KG1 (cell line): ENCODE data around the gene CYGB.
"Not testable (repeated sequence)": the region's sequence is repeated elsewhere in the genome, so short reads cannot be mapped to it uniquely, and the experiment has no call there.

Experiments used
- DNase-seq: peaks from one replicate; lab custom pipeline; 2025; lab: John Stamatoyannopoulos, UW

Gene CYGB

DNA sequence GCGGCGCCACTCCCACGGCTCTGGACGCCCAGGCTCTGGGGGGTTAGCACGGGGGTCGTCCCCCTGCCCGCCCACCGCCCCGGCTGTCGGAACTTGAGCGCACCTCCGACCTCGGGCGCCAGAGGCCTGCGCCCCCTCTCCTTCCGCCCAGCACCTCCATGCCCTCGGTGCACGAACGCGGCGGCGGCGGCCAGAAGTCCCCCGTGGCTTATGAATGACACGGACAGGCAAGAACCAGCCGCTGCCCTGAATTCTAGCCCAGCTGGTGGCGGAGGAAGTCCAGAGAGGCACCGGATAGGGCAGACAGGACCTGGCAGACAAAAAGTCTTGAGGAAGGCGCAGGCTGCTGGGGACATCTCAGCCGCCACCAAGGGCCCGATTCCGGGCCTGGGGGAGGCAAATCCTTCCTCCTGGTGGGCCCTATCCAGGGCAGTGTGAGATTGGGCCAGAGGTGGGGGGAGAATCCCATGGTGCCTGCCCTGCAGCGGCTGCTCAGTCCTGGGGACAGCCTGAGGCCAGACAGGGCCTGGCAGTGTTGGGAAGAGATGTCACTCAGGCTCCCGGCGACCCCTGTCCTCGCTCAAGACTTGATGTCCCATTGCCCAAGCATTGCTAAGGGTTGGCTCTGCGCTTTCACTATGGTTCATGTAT, 897 bp upstream of the CYGB start:
- DNase-seq: no peak

DNA sequence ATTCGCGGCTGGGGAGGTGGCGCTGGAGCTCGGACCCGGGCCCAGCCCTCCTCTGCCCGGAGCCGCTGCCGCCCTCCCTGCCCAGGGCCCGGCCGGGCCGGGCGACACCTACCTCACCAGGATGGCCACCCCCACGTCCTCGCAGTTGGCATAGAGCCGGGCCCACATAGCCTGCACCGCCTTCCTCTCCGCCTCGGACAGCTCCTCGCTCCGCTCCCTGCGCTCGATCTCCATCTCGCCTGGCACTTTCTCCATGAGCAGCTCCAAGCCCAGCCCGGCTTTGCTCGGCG, 276 bp downstream of the CYGB start:
- DNase-seq: no peak

DNA sequence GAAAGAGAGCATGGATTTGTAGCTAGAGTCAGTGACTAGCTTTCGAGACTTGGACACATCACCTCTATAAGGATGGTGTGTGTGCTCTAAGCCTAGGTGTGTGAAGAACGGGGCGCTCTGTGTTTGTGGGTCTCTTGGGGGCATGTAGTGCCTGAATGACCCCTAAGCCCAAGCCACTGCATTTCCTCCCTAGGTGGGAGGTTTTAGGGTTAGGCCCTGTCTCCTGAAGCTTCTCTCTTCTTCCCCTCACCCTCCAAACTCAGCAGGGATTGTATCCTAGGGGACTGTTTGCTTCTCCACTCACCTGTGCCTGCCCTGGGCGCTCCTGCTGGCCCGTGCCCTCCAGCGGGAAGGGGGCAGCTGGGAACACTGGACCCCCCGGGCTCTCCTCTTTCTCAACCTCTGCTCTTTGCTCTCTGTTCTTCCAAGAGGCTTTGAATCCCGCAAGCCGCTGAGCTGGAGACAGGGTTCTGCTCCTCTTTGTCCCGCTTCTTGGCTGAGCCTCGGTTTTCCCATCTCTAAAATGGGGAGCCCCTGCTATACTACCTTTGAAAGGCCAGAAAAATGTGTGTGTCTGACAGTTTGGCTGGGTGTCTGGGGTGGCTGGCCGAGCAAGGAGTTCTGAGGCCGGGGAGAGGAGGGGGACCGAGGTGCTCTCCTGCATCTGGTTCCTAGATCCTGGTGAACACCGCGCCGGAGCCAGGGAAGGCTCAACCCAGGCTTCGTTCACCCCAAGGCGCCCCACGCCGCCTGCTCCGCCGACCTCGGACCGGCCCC, 810 bp downstream of the CYGB start:
- DNase-seq: no peak

DNA sequence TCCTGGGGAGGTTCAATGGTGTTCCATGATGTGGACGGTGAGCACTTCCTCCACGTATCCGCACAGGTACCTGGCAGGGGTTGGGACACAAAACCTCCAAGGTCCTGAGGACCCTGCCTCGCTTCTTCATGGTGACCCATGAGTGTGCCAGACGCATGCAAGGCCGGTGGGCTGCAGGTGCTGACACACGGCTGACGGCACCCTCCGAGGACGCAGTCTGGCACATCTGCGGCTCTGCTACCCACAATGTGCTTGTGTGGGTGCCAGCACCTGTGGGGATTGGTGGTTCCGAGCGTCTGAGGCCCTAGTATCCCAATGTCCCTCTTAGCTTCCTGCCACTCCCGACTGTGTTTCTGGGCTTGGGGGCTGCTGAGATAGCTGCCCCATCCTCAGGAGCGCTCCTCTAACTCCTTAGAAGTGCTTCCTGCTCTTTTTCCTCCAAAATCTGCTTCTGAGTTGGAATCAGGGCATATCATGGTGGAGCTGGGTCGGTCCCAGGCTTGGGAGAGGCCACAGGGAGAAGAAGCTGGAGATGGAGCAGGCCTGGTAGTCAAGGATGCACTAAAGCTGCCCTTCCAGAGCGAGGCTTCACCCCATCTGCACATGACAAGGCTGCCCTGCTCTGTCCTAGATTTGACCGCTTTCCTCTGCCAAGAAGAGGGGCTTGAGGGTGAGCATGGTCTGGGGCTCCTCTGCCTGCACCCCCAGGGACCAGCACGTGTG, 1.6 kb downstream of the CYGB start:
- DNase-seq: no peak

DNA sequence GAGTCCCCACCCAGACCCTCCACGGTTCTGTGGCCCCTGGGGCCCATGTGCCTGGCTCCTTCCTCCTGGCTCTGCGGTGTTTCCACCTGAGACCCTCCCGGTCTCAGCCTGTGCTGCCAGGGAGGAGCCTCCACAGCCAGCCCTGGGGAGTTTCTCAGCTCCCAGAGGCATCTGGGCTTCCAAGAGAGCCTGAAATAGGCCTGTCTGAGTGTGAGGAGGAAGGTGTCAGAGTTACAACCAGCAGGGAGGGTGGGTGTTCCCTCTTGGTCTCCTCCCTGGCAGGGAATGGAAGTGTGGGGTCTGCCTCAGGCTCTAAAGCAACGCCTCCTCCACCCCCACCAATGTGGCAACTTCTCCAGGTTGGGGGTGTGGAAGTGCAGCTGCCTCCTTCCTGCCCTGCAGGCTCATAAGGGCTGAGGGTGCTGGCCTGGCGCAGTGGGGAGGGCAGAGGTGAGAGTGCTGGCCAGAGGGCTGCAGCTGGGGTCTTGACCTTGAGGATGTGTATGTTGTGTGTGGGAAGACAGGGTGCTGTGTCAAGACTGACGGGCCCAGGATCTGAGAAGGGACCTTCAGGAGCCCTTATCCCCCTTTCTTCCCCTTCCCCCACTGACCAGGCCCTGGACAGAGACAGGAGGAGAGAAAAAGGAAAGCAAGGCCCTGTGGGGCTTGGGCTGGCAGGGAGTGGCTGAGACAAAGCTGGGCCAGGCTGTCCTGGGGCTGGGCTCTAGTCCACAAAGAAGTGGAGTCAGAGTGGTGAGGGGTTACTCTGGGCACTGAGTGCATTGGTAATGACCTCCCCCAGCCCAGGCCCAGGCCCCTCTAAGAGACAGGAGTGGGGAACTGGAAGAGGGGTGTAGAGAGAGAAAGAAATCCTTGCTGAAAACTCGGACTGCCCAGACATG, 2.4 kb downstream of the CYGB start:
- no peak for DNase-seq

DNA sequence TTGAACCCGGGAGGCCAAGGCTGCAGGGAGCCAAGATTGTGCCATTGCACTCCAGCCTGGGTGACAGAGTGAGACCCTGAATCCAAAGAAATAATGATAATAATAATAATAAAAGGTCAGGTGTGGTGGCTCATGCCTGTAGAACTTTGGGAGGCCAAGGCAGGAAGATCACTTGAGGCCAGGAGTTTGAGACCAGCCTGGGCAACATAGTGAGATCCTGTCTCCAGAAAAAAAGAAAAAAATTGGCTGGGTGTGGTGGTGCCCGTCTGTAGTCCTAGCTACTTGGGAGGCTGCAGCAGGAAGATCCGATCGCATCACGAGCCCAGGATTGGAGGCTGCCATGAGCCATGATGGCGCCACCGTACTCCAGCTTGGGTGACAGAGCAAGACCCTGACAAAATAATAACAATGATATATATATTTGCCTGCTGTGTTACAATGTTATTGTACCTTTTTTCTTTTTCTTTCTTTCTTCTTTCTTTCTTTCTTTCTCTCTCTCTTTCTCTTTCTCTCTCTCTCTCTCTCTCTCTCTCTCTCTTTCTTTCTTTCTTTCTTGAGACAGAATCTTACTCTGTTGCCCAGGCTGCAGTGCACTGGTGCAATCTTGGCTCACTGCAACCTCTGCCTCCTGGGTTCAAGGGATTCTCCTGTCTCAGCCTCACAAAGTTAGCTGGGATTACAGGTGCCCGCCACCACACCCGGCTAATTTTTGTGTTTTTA, 3.7 kb downstream of the CYGB start:
- DNase-seq: not testable (repeated sequence)

DNA sequence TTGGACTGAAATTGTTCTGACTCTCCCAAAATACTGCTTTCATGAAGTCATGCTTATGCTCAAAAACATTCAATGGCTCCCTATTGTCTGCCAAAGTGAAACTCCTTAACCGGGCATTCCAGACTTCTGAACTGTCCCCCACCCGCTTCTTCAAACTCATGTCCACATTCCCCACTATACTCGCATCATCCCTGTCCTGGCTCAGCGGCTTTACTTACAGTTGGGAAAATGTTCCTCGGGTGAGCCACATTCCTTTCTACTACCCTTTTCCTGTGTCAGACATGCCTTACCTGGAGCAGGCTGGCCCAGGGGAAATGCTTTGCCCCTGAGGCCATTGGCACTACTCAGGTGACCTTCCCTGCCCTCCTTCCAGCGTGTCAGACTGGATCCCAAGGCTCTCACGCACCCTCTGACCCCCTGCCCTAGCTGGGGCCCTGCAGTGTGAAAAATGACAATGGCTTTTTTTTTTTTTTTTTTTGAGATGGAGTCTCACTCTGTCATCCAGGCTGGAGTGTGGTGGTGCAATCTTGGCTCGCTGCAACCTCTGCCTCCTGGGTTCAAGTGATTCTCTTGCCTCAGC, 5.3 kb downstream of the CYGB start:
- DNase-seq: no peak

DNA sequence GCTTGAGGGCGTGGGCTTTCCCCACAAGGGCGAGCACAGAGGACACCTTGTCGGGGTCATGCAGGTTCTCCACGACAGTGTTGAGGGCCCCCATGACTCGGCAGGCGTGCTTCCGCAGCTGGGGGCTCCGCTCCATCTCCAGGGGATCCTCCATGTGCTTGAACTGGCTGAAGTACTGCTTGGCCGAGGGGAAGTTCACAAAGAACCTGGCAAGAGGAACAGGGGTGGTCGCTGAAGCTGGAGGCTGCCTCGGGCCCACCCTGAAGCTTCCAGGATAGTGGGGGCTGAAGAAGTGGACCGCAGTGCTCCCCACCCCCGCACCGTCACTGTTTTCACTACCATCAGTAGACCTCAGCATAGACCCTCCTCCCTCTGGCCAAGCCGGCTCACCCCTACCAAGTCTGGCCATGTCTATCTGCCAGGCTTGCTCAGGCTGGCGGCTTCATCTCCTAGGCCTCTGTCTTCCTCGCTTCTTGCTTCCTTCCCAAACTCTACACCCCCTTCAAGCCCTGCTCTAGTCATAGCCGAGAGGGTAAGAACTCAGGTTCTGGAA, 5.9 kb downstream of the CYGB start:
- DNase-seq: no peak

DNA sequence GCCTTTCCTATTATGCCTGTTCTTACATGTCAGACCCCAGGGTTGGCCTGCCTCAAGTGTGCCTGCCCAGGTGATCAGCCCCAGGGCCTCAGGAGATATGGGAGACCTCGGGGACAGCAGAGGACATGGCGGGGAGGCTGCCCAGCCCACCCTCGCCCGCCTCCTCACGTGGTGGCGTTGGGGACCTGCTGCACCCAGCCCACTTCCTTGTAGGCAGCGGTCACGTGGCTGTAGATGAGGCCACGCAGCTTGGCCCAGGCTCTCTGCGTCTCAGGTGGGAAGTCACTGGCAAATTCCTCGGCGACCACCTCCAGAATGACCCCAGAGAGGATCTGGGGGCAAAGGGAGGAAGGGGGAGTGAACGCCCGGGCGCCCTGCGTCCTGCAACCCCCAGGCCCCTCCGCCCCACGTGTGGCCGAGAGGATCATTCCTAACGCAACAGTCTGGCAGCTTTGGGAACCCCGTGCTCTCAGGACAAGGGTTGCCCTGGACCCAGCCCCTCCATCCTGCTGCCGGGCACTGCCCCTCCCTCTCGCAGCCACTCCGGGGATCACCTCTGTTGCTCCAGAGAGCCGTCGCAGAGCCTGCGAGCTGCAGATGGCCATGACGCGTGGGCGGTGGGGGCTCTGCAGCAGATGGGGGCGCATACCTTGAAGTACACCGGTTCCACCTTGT, 6.6 kb downstream of the CYGB start:
- DNase-seq: no peak

DNA sequence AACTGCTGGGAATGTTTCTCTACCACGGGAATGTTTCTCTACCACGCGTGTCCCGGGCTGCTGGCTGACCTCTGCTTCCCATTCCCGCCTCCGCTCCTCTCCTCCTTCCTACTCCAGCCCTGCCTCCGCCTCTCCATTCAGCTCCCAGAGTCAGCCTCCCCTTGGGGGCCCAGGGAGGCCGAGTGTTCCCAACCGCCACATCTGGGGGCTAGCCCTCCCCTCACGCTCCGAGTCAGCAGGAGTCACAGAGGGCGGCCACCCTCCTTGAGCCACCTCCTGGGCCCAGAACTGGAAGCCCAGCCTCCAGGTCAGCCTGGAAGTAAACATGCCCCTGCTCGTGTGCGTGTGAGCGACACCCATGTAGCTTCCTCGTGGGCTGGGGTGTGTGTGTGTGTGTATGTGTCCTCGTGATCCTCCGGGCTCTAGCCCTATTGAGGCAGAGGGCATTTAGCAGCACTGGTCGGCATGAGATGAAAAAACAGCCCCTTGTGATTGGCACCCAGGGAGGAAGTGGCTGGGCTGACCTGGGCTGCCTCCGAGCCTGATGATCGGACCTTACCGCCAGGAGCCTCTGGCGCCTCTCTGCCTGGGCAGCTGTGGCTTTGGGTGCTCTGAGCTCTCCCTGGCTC, 7.3 kb downstream of the CYGB start:
- no peak for DNase-seq

DNA sequence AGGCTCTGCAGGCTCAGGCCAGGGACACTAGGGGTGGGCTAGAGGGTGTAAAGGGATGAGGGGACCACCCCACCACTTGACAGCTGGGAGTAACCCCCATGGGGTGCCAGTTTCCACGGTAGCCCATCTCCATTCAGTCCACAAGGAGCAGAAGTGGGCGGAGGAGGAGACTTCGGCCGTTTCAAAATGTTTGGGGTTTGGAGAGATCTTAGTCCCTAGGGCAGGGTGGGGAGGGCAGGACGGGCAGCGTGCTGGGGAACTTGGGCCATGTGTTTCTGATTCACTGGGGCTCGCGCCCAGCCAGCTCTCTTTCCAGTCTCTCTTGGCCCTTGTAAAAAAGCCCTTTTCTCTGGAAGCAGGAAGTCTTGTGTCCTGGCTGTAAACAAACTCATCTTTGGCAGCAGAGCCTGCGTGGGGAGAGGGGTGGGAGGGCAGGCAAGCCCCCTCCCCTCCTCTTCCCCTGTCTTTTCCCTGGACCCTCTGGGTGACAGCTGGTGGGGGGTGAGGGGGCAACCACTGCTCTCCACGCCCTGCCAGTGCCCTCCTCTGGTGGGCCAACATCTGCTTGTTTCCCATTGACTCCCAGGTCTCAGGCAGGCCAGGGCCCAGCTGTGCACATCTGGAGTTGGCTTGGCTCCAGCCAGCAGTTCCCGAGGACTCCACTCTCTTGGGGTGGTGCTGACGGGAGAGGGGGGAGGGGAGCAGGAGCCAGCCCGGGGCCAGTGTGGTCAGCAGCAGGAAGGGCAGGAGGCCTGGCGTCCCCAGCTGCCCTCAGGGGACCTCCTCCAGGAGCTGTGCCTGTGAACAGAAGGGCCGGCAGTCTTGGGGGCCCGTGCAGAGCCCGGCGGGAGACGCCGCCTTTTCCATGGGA, 8.1 kb downstream of the CYGB start:
- DNase-seq: no peak

DNA sequence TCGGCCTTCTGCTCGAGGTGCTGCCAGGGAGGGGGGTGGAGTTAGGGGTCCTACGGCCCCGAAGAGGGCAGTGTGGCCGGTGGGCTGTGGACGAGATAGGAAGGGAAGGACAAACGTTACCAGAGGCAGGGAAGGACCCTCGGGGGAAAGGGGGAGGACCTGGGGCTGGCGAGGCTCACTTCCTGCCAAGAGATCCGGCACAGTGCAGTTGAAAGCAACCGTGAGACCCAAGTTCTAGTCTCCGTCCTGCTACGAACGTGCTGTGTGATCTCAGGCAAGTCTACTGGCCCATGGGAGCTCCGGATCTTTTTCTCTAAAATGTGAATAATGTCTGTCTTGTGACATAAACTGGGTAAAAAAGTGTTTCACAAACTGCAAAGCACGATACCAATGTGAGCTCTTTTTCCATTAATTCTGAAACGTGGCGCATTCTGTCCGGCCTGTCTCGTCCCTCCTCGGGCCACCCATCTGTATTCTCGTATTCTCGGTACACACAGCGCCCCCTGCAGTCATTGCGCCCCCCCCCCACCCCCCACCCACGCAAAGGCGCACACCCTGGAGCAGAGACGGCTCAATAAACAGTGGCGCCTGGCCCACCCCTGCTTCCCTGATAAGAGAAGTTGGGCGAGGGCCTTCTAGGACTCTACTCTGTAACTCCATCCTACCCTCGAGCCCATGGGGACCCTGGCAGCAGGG, 8.8 kb downstream of the CYGB start:
- no peak for DNase-seq

DNA sequence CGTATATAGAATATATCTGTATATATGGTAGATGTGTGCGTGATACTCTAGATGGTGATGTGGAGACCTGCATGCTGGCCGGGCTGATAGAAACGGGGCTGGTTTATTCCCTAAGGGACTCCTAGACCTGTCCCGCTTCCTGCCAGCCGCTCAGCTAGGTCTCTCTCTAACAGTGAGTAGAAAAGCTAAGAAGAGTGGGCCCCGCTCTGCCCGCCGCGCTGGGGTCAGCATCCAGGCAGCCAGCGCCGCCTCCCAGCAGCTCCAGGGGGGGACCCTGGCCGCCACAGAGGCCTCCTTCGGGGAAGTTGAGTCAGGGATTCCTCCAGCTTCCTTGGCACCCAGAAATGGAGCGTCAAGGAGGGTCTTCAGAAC, 9.4 kb downstream of the CYGB start:
- no peak for DNase-seq

DNA sequence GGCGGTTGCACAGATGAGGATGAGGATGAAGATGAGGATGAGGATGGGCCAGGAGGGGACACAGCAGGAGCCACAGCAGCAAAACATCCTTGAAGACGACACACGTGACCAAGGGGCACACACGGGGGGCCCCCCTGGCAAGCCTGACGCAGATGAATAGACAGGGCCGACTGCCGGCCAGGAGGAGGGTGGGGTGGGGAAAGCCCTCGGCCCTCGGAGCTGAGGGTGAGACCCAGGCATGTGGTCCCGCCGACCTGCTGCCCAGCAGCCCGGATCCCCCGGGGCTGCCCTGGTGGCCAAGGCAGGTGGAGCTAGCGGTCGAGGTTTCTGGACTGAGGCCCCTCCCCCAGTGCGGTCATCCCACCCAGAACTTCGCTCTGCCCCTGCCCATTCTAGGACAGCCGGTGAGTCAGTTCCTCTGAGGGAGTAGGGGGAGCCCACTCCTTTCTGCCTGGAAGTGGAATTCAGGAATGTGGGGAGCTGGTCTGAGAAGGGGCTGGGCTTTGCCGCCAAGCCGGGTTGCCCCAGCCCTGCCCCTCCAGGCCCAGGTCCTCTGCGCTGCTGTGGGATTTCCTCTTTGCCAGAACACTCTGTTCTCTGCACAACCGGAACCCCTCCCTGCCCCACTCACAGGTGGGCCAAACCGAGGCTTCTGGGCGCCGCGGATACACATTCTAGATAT, 9.9 kb downstream of the CYGB start:
- no peak for DNase-seq

DNA sequence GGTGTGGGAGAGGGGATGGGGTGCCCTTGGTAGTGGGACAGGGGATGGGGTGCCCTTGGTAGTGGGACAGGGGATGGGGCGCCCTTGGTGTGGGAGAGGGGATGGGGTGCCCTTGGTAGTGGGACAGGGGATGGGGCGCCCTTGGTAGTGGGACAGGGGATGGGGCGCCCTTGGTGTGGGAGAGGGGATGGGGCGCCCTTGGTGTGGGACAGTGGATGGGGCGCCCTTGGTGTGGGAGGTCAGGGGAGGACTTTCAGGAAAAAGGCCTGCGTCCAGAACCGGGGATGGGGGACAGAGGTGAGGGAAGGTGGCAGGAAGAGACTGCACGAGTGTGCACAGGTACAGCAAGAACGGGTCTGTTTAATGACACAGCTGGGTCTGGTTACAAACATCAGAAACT, 10.5 kb downstream of the CYGB start:
- DNase-seq: not testable (repeated sequence)

DNA sequence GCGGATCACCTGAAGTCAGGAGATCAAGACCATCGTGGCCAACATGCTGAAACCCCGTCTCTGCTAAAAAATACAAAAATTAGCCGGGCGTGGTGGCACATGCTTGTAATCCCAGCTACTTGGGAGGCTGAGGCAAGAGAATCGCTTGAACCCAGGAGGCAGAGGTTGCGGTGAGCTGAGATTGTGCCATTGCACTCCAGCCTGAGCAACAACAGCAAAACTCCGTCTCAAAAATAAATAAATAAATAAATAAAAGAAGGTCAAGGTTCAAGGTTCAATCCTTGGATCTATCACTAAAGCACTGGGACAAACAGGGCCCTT, 12.0 kb downstream of the CYGB start:
- DNase-seq: not testable (repeated sequence)

DNA sequence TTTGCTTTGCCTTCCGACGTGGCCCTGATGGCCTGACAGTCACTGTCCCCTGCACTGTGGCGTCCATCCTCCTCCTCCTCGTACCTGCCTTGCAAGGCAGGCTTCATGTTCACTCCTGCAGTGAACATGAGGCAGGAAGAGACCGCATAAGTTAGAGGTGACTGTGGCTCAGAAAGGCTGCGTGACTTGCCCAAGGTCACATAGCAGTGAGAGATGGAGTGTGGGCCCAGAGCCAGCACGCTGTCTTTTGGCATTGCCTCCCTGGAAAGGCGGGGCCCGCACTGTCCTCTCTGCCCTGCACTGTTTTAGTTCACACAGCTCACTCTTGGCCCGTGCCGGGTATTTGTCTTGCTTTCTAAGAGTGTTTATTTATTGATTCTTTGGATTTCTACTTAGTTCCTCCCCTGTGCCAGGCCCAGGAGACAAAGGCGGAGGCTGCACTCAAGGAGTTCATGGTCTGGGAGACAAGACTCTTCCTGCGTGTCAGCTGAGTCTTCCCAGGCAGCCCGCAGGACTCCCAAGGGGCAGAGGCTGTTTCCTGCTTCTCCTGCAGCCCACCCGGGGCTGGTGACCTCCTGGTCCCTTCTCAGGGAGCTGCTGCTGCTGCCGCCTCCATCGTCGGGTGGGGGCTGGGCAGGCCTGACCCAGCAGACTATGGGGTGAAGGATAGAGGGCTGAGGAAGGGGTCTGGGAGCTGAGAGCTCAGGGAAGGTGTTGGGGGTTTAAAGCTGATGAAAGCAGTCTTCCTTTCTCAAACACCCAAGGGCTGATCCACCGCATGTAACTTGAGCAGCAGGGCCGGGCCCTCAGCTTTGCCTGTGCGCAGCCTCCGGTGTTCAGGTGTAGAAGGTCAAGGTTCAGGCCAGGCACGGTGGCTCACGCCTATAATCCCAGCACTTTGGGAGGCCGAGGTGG, 12.7 kb downstream of the CYGB start:
- DNase-seq: no peak
